OCI-LY1 (cell line): ENCODE results near the gene EPB41L4A.

ENCODE experiments used
- CTCF ChIP-seq: fragments of 200-600 bp; sonication (generic), shearing (Covaris generic); IDR thresholded peaks from 2 replicates; pipeline ENCODE4 v1.5.1; 2017; ENCODE audit warnings: mild to moderate bottlenecking, antibody characterized with exemption, low read length, moderate library complexity, mixed read lengths
- EZH2 ChIP-seq: fragments of 200-600 bp; sonication (generic), shearing (Covaris generic); IDR thresholded peaks from 2 replicates; pipeline ENCODE4 v1.8.0; 2017; ENCODE audit warnings: borderline replicate concordance, mixed run types, mild to moderate bottlenecking, antibody characterized with exemption, low read length, moderate library complexity, mixed read lengths

GRCh38 chr5:112339761-112340160 lies 79.3 kb downstream of the EPB41L4A start:
- no peak for TF ChIP-seq CTCF
- TF ChIP-seq EZH2: no peak
